Thoracic aorta (tissue), 2 donors: ENCODE data around the gene MAP4. TPM values are rescaled to one million over a fixed set of nuclear protein-coding genes. Genes with fewer than 3 reads are reported as not detected.

Experiments used
- ATAC-seq: fragments of 150-250 bp; one replicate; pipeline ENCODE4 v1.8.0; 2017; ENCODE audit warnings: low read depth; ENCODE audit not compliant: insufficient number of reproducible peaks, low FRiP score
- DNase-seq: peaks from one replicate; pipeline ENCODE4 v3.0.0-alpha.2; 2020; ENCODE audit warnings: low spot score
- H3K27ac ChIP-seq, 2 donors: fragments of 200-600 bp; sonication (generic); 1 replicate in 1 of 2; 2 replicates in 1 of 2; pipeline ENCODE4 v1.5.1; 2016; ENCODE audit warnings: mild to moderate bottlenecking in 2 of 2, moderate library complexity in 2 of 2
- H3K27me3 ChIP-seq: fragments of 200-600 bp; sonication (generic); replicated peaks from 2 replicates; pipeline ENCODE4 v1.6.0; 2016; ENCODE audit warnings: mild to moderate bottlenecking; ENCODE audit not compliant: insufficient read depth
- H3K36me3 ChIP-seq: fragments of 200-600 bp; sonication (generic); one replicate; pipeline ENCODE4 v1.5.1; 2016
- H3K4me1 ChIP-seq, 2 donors: fragments of 200-600 bp; sonication (generic); 1 replicate in 1 of 2; 2 replicates in 1 of 2; pipeline versions ENCODE4 v1.5.1 to v1.6.0; 2016; ENCODE audit warnings: low read depth in 2 of 2, mild to moderate bottlenecking in 1 of 2; ENCODE audit not compliant: control insufficient read depth in 1 of 2
- H3K4me3 ChIP-seq: fragments of 200-600 bp; sonication (generic); 2 replicates; pipeline ENCODE4 v1.5.1; 2016; ENCODE audit warnings: mild to moderate bottlenecking
- H3K9me3 ChIP-seq: fragments of 200-600 bp; sonication (generic); 2 replicates; pipeline ENCODE4 v1.5.1; 2016
- total RNA-seq, 2 donors: library from RNA; depleted of rRNA; stranded (reverse); fragments of >200 nt; gene quantifications; one replicate each; pipeline versions ENCODE4 v1.1.0 to v1.2.3, GENCODE V29; 2016
- TF ChIP-seq, protein P1 (sequence below): fragments of 200-600 bp; sonication (generic); IDR thresholded peaks from one replicate; pipeline ENCODE4 v1.5.1; 2019; ENCODE audit warnings: antibody characterized with exemption

MAP4 gene
- total RNA-seq, 2 donors from 2014 or later: 252 to 264 TPM

DNA sequence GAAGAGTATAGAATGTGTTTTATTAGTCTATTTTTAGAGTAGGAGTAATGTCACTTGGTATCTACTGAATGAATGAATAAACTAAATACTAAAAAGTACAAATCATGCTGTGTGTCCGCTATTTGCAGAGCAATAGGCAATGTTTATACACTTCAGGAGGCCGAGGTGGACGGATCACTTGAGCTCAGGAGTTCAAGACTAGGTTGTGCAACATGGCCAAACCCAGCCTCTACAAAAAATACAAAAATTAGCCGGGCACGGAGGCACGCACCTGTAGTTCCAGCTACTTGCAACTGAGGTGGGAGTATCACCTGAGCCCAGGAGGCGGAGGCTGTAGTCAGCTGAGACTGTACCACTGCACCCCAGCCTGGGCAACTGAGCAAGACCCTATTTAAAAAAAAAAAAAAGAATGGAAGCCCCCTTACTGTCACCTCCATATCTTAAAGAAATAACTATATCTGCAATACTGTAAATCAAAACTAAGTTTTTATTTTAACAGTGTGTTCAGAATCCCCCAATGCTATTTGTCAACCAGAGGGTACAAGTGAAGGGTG lies 114.9 kb downstream of the MAP4 start:
- Histone ChIP-seq H3K27me3 (no peaks in the 10 kb centered on the region), H3K36me3 (peaks cover 5% of the 10 kb centered on the region), H3K4me1 (peaks cover 0 to 45% of the 10 kb centered on the region in 2 donors), H3K9me3 (no peaks in the 10 kb centered on the region), H3K4me3 (no peak overlapping the region), H3K27ac (peak overlapping the region; percentile 0 to 51)
- TF ChIP-seq, protein P1, sequence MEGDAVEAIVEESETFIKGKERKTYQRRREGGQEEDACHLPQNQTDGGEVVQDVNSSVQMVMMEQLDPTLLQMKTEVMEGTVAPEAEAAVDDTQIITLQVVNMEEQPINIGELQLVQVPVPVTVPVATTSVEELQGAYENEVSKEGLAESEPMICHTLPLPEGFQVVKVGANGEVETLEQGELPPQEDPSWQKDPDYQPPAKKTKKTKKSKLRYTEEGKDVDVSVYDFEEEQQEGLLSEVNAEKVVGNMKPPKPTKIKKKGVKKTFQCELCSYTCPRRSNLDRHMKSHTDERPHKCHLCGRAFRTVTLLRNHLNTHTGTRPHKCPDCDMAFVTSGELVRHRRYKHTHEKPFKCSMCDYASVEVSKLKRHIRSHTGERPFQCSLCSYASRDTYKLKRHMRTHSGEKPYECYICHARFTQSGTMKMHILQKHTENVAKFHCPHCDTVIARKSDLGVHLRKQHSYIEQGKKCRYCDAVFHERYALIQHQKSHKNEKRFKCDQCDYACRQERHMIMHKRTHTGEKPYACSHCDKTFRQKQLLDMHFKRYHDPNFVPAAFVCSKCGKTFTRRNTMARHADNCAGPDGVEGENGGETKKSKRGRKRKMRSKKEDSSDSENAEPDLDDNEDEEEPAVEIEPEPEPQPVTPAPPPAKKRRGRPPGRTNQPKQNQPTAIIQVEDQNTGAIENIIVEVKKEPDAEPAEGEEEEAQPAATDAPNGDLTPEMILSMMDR: no peak
- ATAC-seq (no peak), DNase-seq (no peak)

DNA sequence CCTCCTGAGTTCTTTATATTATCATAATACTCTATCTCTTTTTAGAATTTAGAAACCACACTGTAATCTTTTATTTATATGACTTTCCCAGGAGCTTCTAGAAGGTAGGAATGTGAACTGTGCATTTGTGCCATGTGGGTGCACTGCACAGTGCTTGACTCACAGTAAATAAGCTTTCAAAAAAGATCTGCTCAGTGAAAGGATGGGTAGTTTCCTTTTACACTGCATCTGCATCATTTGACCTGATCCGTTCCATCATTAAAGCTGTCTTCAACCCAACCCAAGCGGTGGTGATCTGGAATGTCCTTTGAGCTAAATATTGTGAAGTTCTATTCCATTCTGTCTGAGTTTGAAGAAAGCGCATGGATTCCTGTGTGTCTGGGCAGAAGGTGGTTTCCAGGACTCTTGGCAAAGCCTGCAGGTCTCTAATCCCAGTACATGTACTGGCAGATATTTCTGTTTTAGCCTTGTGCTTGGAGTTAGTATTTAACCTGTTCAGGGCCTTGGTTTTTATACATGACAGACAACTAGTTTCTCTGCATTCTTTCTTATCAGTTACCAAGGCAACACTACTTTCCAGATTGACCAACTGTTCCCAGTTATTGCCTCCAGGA lies 116.6 kb downstream of the MAP4 start:
- Histone ChIP-seq H3K9me3 (no peaks in the 10 kb centered on the region), H3K36me3 (peaks cover 5% of the 10 kb centered on the region), H3K27ac (peak overlapping the region in 1 of 2 donors; percentile 31), H3K4me3 (no peak overlapping the region), H3K4me1 (peaks cover 0 to 52% of the 10 kb centered on the region in 2 donors), H3K27me3 (no peaks in the 10 kb centered on the region)
- TF ChIP-seq, protein P1: no peak
- DNase-seq (no peak), ATAC-seq (no peak)

DNA sequence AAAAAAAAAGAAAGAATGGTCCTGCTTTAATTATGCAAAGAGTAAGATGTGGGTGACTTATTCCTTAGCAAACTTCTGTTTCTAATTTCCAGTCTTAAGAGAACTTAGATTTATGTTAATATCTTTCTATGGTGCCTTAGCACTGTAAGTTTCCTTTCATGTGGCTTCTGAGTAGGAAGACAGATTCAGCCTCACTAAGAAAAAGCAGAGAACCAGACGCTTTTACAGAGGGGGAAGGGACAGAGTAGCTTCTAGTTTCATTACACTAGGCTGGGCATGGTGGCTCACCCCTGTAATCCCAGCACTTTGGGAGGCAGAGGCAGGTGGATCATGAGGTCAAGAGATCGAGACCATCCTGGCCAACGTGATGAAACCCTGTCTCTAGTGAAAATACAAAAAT lies 118.3 kb downstream of the MAP4 start:
- Histone ChIP-seq H3K4me1 (peaks cover 4 to 54% of the 10 kb centered on the region in 2 donors), H3K9me3 (no peaks in the 10 kb centered on the region), H3K4me3 (no peak overlapping the region), H3K36me3 (peaks cover 5% of the 10 kb centered on the region), H3K27ac (no peak overlapping the region), H3K27me3 (no peaks in the 10 kb centered on the region)
- ATAC-seq: no peak
- TF ChIP-seq, protein P1: no peak
- no peak for DNase-seq

DNA sequence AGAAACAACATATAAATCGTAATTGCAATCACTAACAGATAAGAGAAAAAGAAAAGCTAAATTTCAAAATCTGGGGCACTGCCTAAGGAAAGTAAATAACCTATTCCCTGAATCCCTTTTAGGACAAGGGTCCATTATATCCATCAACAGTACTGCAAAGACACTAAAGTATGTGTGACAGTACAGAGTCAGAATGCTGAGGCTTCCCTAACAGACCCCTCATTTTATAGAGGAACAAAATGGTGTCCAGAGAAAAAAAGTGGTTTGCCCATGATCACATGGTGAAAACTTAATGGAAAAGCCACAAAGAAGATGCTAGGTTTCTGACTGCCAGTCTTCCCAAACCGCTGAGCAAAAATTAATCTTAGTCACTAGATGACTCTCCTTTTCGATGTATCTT lies 119.5 kb downstream of the MAP4 start:
- Histone ChIP-seq H3K9me3 (no peaks in the 10 kb centered on the region), H3K4me1 (peaks cover 6 to 54% of the 10 kb centered on the region in 2 donors), H3K27ac (no peak overlapping the region), H3K36me3 (peaks cover 5% of the 10 kb centered on the region), H3K4me3 (no peak overlapping the region), H3K27me3 (no peaks in the 10 kb centered on the region)
- TF ChIP-seq, protein P1: no peak
- DNase-seq (no peak), ATAC-seq (no peak)

DNA sequence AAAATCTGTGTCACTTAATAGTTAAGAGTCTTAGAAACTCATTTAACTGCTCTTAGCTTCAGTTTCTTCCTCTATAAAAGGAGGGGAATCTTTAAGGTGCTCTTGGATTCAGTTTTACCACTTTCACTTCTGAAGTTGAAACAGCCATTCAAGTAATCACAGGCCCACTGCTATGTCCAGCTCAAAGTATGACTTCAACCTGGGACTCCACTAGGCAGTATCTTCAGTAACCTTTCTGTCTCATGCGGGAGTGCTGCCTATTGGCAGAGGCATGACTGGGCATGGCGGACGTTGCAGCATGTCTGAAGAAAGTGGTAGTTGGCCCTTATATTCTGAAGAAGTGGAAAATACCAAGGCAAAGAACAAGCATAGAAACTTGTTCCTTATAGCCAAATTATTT lies 121.0 kb downstream of the MAP4 start:
- H3K36me3 ChIP-seq: peaks cover 5% of the 10 kb centered on the region
- DNase-seq (no peak), ATAC-seq (no peak)
- no peak overlapping the region for H3K4me3 ChIP-seq
- peak overlapping the region in 1 of 2 donors; percentile 19 for H3K27ac ChIP-seq
- TF ChIP-seq, protein P1: no peak
- no peaks in the 10 kb centered on the region for H3K9me3 ChIP-seq
- H3K4me1 ChIP-seq: peaks cover 18 to 54% of the 10 kb centered on the region in 2 donors
- no peaks in the 10 kb centered on the region for H3K27me3 ChIP-seq
